ENCODE data around the gene CHCHD6. TPM values are rescaled to one million over a fixed set of nuclear protein-coding genes. Genes with fewer than 3 reads are reported as not detected.

CHCHD6 gene
- total and polyA plus RNA-seq, 12 donors, result 5.2 to 27.0 (median 10.2) TPM

GRCh38 chr3:126967386-126967785, 263.3 kb downstream of the CHCHD6 start:
- H3K27me3 ChIP-seq, result peaks cover 0 to 7% (median 3%) of the 10 kb centered on the region in 7 donors

DNA sequence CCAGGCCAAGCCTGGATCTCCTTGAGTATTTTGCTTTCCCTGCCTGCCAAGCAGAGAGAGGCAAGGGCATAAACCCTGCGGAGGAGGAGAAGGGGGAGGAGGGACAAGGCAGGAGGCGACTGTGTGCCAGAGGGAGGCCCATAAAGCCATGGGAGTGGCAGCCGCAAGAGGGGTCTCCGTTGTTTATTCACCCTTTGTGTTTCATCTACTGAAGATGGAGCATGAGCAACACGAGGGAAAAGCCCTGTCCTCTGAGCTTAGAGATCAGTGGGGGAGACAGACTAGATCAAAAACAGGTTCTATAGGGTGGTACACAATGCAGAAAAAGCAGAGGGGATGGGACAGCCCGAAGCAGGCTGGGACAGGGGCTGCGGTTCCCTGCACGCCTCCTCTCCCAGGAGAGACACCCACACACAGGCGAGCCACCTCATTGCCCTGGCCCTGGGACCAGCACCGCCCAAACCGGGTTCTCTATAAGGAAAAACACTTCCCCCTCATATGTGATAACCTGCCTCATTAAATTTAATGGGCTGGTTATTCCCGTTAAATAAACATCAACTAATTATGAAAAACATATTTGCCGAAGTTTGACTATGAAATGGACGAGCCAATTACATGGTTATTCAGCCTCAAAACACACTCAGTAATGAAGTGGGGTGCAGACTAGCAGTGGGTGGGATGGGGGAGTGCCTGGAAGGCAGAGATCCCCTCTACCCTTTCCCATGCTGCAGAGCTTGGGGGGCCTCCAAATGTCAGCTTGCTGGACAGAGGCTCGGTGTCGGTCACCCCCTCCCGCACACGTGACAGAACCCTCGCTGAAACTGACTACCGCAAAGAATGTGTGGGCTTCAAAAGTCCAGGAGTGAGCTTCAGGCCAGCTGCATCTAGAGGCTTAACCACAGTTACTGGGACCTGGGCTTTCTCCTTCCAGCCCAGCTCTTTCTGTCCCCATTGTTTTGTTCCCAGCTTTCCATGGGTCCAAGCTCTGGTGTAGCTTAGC, 264.7 kb downstream of the CHCHD6 start:
- ATAC-seq (no peak), DNase-seq (no peak)
- Histone ChIP-seq H3K4me1 (peaks cover 0 to 29% (median 9%) of the 10 kb centered on the region in 9 donors), H3K36me3 (no peaks in the 10 kb centered on the region), H3K27ac (no peak overlapping the region), H3K4me3 (no peak overlapping the region), H3K9me3 (peaks cover 0 to 1% (median 0%) of the 10 kb centered on the region in 11 donors), H3K27me3 (peaks cover 0 to 14% (median 4%) of the 10 kb centered on the region in 7 donors)
- intact Hi-C loops (cut with DNase I), result no loop called here
- TF ChIP-seq, protein P1, sequence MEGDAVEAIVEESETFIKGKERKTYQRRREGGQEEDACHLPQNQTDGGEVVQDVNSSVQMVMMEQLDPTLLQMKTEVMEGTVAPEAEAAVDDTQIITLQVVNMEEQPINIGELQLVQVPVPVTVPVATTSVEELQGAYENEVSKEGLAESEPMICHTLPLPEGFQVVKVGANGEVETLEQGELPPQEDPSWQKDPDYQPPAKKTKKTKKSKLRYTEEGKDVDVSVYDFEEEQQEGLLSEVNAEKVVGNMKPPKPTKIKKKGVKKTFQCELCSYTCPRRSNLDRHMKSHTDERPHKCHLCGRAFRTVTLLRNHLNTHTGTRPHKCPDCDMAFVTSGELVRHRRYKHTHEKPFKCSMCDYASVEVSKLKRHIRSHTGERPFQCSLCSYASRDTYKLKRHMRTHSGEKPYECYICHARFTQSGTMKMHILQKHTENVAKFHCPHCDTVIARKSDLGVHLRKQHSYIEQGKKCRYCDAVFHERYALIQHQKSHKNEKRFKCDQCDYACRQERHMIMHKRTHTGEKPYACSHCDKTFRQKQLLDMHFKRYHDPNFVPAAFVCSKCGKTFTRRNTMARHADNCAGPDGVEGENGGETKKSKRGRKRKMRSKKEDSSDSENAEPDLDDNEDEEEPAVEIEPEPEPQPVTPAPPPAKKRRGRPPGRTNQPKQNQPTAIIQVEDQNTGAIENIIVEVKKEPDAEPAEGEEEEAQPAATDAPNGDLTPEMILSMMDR (IDR thresholded peaks at IDR 0.05), result no peak
- WGBS, 2 donors, result 87 to 88% methylated on average over 20 of the region's 20 CpGs

More at GRCh38 chr3:126967386-126967785, 263.3 kb downstream of the CHCHD6 start:
- Histone ChIP-seq H3K9me3 (no peaks in the 10 kb centered on the region), H3K4me1 (peaks cover 0 to 22% (median 10%) of the 10 kb centered on the region in 9 donors), H3K36me3 (no peaks in the 10 kb centered on the region), H3K4me3 (no peak overlapping the region), H3K27ac (no peak overlapping the region)
- no peak for ATAC-seq
- TF ChIP-seq, protein P1 (IDR thresholded peaks at IDR 0.05), result no peak
- DNase-seq, result no peak
- 91 to 94% methylated on average over 10 of the region's 10 CpGs for WGBS, 2 donors
- intact Hi-C loops (cut with DNase I), result no loop called here

DNA sequence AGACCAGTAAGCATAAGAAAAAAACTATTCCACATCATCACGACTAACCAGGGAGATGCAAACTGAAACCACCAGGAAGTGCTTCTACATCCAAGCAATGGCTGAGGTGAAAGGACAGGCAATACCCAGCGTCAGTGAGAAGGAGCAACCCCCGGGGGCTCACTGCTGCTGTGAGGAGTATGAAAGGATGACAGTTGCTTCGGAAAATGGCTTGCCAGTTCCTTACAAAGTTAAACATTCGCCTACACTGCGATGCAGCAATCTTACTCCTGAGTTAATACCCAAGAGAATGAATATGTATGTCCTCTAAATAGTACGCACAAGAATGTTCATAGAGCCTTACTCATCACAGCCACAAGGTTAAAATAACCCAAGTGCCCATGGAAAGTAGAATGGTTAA, 265.5 kb downstream of the CHCHD6 start:
- ATAC-seq, result no peak
- H3K4me1 ChIP-seq, result peaks cover 0 to 29% (median 9%) of the 10 kb centered on the region in 9 donors
- intact Hi-C loops (cut with DNase I), result no loop called here

DNA sequence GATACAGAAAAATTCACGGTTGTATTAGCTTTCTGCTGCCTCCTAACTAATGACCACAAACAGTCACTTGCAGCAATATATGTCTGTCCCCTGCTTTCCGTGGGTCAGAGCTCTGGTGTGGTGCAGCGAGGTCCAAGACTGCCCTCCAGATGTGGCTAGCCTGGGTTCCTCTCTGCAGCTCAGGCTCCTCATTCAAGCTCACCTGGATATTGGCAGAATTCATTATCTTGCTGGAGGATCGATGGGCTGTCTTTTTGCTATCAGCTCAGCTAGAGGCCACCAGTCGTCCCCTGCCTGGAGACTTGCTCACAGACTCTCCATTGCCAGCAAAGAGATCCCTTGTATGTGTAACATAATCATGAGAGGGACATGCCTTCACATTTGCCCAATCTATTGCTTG, 266.1 kb downstream of the CHCHD6 start:
- Histone ChIP-seq H3K36me3 (no peaks in the 10 kb centered on the region), H3K27ac (no peak overlapping the region), H3K27me3 (peaks cover 0 to 14% (median 4%) of the 10 kb centered on the region in 7 donors), H3K4me1 (peaks cover 0 to 29% (median 9%) of the 10 kb centered on the region in 9 donors), H3K9me3 (peaks cover 0 to 16% (median 6%) of the 10 kb centered on the region in 11 donors), H3K4me3 (no peak overlapping the region)
- DNase-seq (no peak), ATAC-seq (no peak)
- intact Hi-C loops (cut with DNase I), result no loop called here
- WGBS, 2 donors, result 73 to 75% methylated on average over 5 of the region's 5 CpGs
- TF ChIP-seq, protein P1 (IDR thresholded peaks at IDR 0.05), result no peak

More for the DNA sequence above, 265.5 kb downstream of the CHCHD6 start:
- Histone ChIP-seq H3K27ac (no peak overlapping the region), H3K27me3 (peaks cover 0 to 14% (median 4%) of the 10 kb centered on the region in 7 donors), H3K9me3 (peaks cover 0 to 10% (median 1%) of the 10 kb centered on the region in 11 donors), H3K36me3 (no peaks in the 10 kb centered on the region), H3K4me3 (no peak overlapping the region)
- TF ChIP-seq, protein P1 (IDR thresholded peaks at IDR 0.05), result no peak
- DNase-seq, result no peak
- WGBS, 2 donors, result 65 to 70% methylated on average over 7 of the region's 7 CpGs

Measured in heart right ventricle (tissue), 16 donors.